GF-D8 (cell line): ENCODE results near the gene ACTR3C.

Experiments
- DNase-seq: peaks from one replicate; lab custom pipeline; 2025; lab: John Stamatoyannopoulos, UW

ACTR3C gene

GRCh38 chr7:150322833-150323681 is at the start of gene ACTR3C, which contains the start of gene LRRC61:
ACTR3C (minus strand) TSS chr7:150323545; CDS start chr7:150295296, 28,249 bp downstream.
LRRC61 (plus strand) TSS chr7:150323355; CDS start chr7:150336862, 13,507 bp downstream.
- peak; percentile 59 for DNase-seq

DNA sequence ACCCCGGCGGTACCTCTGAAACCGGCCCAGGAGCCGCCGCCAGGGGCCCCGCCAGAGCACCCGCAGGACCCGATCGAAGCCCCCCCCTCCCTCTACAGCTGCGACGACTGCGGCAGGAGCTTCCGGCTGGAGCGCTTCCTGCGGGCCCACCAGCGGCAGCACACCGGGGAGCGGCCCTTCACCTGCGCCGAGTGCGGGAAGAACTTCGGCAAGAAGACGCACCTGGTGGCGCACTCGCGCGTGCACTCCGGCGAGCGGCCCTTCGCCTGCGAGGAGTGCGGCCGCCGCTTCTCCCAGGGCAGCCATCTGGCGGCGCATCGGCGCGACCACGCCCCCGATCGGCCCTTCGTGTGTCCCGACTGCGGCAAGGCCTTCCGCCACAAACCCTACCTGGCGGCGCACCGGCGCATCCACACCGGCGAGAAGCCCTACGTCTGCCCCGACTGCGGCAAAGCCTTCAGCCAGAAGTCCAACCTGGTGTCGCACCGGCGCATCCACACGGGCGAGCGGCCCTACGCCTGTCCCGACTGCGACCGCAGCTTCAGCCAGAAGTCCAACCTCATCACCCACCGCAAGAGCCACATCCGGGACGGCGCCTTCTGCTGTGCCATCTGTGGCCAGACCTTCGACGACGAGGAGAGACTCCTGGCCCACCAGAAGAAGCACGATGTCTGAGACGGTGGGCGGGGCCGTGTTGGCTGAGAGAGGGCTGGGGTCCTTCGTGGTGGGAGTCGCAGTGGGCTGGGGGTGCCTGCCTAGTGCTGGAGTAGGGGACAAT is 49.1 kb upstream of the ACTR3C start:
- no peak for DNase-seq

DNA sequence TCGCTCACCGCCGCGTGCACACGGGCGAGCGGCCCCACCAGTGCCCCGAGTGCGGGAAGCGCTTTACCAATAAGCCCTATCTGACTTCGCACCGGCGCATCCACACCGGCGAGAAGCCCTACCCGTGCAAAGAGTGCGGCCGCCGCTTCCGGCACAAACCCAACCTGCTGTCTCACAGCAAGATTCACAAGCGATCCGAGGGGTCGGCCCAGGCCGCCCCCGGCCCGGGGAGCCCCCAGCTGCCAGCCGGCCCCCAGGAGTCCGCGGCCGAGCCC is 48.6 kb upstream of the ACTR3C start:
- DNase-seq, result no peak

- DNase-seq, result no peak
Observed at GRCh38 chr7:150371131-150371995, 48.0 kb upstream of the ACTR3C start.

DNA sequence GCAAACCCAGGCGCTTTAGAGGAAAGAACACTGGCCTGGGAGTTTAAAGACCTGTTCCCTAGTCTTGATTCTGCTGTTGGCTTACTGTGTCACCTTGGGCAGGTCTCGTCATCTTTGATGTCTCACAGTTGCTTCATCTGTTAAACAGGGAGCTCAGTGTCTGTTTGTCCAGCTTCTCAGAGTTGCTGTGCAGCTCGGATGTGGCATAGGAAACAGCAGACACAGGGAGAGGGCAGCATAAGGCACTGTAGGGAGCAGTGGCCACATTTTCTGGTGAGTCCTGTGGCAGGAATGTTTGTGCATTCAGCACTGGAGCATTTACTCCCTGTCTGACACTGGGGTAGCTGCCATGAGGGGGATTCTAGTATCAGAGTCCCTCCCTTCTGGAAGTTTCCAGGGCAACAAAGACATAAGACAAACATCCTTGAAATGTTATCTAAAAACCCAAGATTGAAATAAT is 47.3 kb upstream of the ACTR3C start:
- no peak for DNase-seq

DNA sequence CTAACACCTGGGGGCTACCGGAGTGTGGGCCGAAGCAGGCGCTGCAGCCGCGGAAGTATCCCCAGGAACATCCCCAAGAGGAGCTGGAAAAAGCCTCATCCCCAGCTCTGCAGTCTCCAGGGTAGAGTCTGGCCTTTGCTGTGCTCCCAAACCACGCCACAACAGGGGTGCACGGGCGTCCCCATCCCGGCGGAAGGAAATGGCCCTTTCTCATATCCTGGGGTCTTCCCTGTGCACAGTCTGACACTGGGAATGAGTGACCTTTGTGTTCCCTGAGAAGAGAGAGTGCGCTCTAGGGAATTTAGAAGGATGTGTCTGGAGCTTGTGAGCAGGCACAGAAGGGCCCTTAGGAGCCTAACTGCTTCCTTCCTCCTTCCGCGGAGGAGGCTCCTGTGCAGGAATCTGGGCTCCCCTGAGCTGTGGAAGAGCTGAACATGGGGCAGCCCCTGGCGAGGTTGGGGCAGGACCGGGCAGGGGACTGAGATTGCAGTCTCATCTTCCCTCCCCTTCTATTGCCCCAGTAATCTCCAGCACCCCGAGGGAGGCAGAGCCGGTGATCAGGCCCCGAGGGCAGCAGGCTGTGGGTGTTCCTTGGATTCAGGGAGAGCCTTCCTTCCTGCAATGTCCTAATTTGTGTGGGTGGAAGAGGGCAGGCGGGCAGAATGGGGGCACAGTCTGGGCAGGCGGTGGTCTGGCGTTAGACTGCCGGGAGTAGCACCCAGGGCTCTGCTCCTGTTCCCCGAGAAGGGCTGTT is 46.6 kb upstream of the ACTR3C start:
- no peak for DNase-seq

GRCh38 chr7:150368884-150369747 is 45.8 kb upstream of the ACTR3C start:
- DNase-seq, result peak; percentile 42

DNA sequence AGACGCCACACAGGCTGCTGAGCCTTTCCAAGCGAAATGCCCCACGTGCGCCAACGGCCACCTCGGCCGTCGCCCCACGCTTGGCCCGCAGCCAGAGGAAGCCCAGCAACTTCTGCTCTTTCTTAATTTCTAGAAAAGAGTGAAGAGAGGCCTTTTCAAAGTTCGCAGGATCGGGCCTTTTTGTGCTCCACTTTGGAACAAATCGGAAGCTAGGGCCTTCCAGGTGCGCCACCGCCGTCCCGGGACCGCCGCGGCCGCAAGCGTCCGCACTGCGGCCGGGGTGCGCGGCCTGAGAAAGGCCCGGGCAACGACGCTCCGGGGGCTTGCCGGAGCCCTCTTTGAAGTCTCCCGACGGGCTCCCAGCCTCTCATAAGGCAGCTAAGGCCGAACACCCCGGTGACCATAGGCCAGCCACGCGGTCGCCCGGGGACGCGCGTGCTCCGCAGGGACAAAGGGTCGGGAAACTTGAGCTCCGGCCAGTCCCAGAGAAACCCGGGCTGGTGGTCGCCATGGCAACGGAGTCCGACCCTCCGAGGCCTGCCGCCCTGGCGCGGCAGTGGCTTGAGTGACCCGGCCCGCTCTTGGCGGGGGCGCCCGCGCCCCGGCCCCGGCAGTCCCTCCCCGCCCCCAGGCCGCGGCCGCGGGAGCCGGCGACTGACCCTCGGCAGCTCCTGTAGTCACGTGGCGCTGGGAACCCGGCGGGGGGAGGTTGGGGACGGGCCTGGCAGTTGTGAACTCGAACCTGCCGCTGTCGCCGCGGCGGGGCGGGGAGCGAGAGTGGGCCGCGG is 44.9 kb upstream of the ACTR3C start, which contains the start of gene REPIN1:
TSS of gene REPIN1 (plus strand) at position 727 of the 788 bp plus-strand sequence. CDS start 890 bp downstream, outside the sequence.
- DNase-seq, result peak; percentile 95

DNA sequence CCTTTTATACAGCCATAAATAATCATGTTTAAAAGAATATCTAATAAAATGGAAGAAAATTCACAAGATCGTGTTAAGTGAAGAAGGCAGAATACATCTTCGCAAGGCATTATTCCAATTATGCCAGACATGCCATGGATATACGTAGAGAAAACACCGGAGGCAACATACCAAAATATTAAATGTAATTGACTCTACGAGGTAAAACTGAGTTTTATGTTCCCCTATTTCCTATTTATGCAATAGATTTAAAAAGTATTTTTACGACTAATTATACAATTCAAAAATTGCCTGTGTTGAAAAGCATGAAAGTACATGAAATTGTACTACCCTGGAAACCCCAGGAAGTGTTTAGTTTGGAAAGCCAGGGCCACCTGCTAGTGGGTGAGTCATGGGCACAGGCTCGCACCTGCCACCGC is 44.3 kb upstream of the ACTR3C start:
- DNase-seq, result no peak

DNA sequence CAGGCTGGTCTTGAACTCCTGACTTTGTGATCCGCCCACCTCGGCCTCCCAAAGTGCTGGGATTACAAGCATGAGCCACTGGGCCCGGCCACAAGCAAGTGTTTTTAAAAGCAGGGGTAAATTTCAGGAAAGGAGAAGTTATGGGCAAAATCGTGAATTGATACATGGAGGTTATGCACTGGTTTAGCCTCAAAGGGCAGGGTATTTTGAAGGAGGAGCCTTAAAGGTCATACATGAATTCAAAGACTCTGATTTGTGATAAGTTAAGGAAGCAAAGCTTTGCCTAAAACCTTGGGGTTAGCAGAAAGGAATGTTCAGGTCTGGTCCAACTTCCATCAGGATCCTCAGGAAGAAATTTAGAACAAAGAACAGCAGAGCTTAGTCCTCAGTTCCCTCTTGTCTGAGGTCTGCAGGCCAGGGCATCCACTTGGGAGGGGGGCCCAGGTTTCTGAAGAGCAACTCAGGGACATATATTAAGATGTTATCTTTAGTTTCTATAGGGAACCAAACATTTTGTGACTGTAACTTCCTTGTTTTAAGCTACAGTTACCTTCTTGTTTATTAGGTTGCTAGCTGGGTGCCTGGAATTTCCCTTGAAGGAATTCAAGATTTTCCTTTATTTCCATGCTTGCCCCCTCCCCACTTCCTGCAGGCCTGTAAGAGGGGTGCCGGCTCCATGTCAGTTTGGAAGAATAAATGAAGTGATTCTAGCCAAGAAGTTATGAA is 42.5 kb upstream of the ACTR3C start:
- DNase-seq, result peak; percentile 96

- DNase-seq, result no peak
Observed at GRCh38 chr7:150365194-150365593, 41.8 kb upstream of the ACTR3C start.

DNA sequence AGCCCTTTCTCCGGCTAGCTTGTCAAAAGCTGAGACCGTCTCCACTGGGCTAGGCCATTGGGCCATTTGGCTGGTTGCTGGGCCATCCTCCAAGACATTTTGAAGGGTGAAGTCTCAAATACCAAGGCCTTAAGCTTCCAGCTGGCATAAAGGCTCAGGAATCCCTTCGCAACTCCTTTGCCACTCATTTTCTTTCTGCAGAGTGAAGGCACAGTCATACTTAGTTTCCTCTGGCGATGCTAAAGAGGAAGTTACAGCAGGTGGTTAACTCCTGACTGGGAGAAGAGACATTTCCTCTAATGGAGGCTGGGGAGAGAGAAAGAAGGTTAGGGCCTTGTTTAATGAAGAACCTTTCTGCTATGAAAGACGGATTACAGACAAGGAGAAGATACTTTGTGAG is 40.5 kb upstream of the ACTR3C start:
- peak; percentile 92 for DNase-seq

GRCh38 chr7:150363370-150363769 is 40.0 kb upstream of the ACTR3C start:
- peak; percentile 37 for DNase-seq

DNA sequence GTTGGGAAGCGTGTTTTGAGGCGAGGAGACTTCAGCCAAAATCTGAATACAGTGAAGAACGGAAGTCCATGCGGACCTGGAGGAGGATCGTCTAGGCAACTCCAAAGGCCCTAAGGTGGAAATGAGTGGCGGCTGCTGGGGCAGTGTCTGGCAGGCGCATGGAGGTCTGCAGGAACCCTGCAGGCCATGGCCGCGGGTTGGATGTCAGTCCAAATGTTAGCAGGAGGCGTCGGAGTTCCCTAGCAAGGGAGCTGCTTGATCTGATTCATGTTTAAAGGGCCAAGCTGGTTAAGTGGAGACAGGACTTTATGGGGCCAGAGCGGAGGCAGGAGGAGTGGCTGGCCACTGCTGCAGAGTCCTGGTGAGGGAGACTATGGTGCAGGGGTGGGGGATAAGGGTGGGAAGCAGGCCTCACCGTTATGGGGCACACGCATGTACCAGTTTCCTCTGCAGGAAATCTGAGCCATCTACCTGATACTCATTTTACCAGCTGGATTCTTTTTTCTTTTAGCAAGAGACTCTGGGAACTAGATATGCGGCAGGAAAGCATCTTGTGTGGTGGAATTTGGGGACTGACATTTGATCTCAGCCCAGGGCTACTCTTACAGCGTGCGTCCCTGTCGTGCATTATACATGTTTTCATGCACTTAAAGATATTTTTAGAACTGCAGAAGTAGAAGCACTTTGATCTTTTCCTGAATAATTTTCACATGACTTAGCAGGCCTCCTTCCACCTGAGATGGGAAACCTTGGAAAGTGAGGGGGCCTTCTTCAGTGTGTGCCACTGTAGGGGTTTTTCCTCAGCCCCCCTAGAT is 38.7 kb upstream of the ACTR3C start:
- DNase-seq, result no peak

GRCh38 chr7:150361402-150361801 is 38.1 kb upstream of the ACTR3C start:
- no peak for DNase-seq

- no peak for DNase-seq
Observed at GRCh38 chr7:150360363-150361058, 37.2 kb upstream of the ACTR3C start.
